Omental fat pad (tissue), 4 donors: ENCODE results near the gene STIMATE. TPM values are rescaled to one million over a fixed set of nuclear protein-coding genes. Genes with fewer than 3 reads are reported as not detected.

Experiments
- ATAC-seq: fragments of 150-250 bp; one replicate; pipeline ENCODE4 v1.9.1; 2016; ENCODE audit warnings: mild to moderate bottlenecking, moderate library complexity; ENCODE audit not compliant: low FRiP score
- DNase-seq: peaks from one replicate; pipeline ENCODE4 v3.0.0-alpha.2; 2019; ENCODE audit warnings: low spot score
- CTCF ChIP-seq, 3 donors: fragments of 450-650 bp; IDR thresholded peaks; one replicate each; pipeline ENCODE4 v1.5.1; 2016 to 2017; ENCODE audit warnings: antibody characterized with exemption in 3 of 3, mild to moderate bottlenecking in 3 of 3, moderate library complexity in 2 of 3
- total RNA-seq, 4 donors: library from RNA; depleted of rRNA; stranded (reverse); fragments of >200 nt; gene quantifications; one replicate each; pipeline ENCODE4 v1.1.0, GENCODE V29; 2016

STIMATE gene
- total RNA-seq, 4 donors from 2014 or later = 15.1 to 34.7 (median 18.8) TPM

DNA sequence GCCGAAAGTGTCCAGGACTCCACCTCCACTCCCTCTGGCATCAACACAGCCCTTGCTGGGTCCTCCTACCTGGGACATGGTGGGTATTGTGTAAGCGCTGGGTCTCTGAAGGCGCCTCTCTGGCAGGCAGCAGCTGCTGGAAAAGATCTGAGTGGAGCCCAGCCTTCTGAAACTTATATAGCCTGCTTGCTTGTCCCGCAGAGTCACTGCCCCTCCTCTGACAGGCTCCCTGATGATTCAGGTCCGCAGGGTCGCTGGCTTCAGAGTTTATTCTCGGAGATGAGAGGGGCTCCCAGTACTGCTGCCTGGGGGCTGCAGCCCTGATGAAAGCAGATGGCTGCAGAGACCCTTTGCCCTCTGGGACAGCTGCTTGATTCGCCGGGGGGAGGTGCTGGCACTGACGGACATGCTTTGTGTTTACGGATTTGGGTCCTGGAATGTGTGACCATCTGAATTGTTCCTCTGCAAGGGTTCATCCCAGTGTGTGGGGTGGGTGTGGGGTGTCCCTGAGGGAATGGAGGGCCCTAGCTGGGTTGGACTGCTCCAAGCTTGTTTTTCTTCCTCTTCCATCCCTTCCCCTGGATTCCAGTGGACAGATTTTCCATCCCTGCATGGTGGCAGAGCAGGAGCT, 62.4 kb downstream of the STIMATE start, which contains the start of gene MUSTN1:
Gene MUSTN1 (minus strand): TSS at position 149 of the 631 bp plus-strand sequence. CDS start 71 bp downstream, at position 78.
- no peak for DNase-seq
- no peak for ATAC-seq
- TF ChIP-seq CTCF (IDR thresholded peaks at IDR 0.05) = no peak

DNA sequence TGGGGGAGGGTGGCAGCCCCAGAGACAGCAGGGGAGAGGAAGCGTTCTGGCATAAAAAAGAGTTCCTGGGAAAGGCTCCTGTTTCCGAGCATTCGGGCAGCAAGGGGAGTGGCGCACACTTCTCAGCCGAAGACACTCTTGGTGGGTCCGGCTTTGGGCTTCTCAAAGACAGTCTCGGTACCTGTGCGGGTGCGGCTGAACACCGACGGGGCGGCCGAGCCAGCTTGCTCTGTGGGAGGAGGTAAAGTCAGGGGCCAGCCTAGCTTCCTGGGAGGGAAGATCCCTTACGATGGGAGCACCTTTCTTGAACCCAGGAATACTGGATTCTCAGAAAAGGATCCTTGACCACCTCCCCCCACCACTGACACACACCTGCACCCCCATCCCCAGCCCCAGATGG, 64.1 kb downstream of the STIMATE start:
- no peak for ATAC-seq
- TF ChIP-seq CTCF (IDR thresholded peaks at IDR 0.05) = no peak

GRCh38 chr3:52831500-52832301, 65.6 kb downstream of the STIMATE start:
- DNase-seq (peak; percentile 27), ATAC-seq (no peak)
- no peak for TF ChIP-seq CTCF (IDR thresholded peaks at IDR 0.05)

More for the DNA sequence above, 64.1 kb downstream of the STIMATE start:
- no peak for DNase-seq

- TF ChIP-seq CTCF (IDR thresholded peaks at IDR 0.05) = no peak
- ATAC-seq (no peak), DNase-seq (no peak)
These were observed 66.7 kb downstream of the STIMATE start, which contains the start of gene ITIH4 for GRCh38 chr3:52830535-52831258. TSS of gene ITIH4 (minus strand) at chr3:52830672. CDS start at chr3:52830642, 30 bp downstream.

GRCh38 chr3:52829906-52830463, 67.4 kb downstream of the STIMATE start:
- TF ChIP-seq CTCF (IDR thresholded peaks at IDR 0.05) = no peak
- DNase-seq (no peak), ATAC-seq (no peak)

- ATAC-seq (no peak), DNase-seq (no peak)
- no peak for TF ChIP-seq CTCF (IDR thresholded peaks at IDR 0.05)
These were observed 67.9 kb downstream of the STIMATE start for GRCh38 chr3:52829482-52829881.
